Breast epithelium (tissue), 4 donors: ENCODE data around the gene CCDC116. TPM values are rescaled to one million over a fixed set of nuclear protein-coding genes. Genes with fewer than 3 reads are reported as not detected.

ENCODE experiments used
- DNase-seq, 2 donors: peaks; one replicate each; pipeline ENCODE4 v3.0.0-alpha.2; 2019; ENCODE audit warnings: low spot score in 2 of 2
- H3K27ac ChIP-seq, 2 donors: fragments of 200-600 bp; sonication (generic) in 1 of 2; one replicate each; pipeline ENCODE4 v1.5.1; 2016 to 2019; ENCODE audit warnings: mild to moderate bottlenecking in 1 of 2
- H3K27me3 ChIP-seq, 2 donors: fragments of 200-600 bp; sonication (generic) in 1 of 2; one replicate each; pipeline versions ENCODE4 v1.5.1 to v1.6.0; 2017 to 2019; ENCODE audit warnings: control low read depth in 1 of 2, mild to moderate bottlenecking in 1 of 2
- H3K36me3 ChIP-seq: fragments of 200-600 bp; one replicate; pipeline ENCODE4 v1.5.1; 2019
- H3K4me1 ChIP-seq, 2 donors: fragments of 200-600 bp; sonication (generic); one replicate each; pipeline ENCODE4 v1.5.1; 2016 to 2019; ENCODE audit warnings: control low read depth in 1 of 2
- H3K4me3 ChIP-seq, 3 donors: fragments of 200-600 bp; sonication (generic); 1 replicate in 2 of 3; 2 replicates in 1 of 3; pipeline ENCODE4 v1.5.1; 2016 to 2019; ENCODE audit warnings: mild to moderate bottlenecking in 3 of 3, moderate library complexity in 2 of 3
- H3K9me3 ChIP-seq, 2 donors: fragments of 200-600 bp; sonication (generic) in 1 of 2; one replicate each; pipeline ENCODE4 v1.5.1; 2016 to 2019; ENCODE audit warnings: control low read depth in 1 of 2
- CTCF ChIP-seq, 3 donors: fragments of 450-650 bp; IDR thresholded peaks; one replicate each; pipeline ENCODE4 v1.5.1; 2016 to 2017; ENCODE audit warnings: antibody characterized with exemption in 3 of 3, mild to moderate bottlenecking in 3 of 3, moderate library complexity in 3 of 3
- POLR2A ChIP-seq: fragments of 450-650 bp; IDR thresholded peaks from one replicate; pipeline ENCODE4 v1.6.1; 2016; ENCODE audit warnings: antibody characterized with exemption, mild to moderate bottlenecking, moderate library complexity
- POLR2AphosphoS5 ChIP-seq, 3 donors: sonication (generic); formaldehyde crosslinking; IDR thresholded peaks; one replicate each; pipeline ENCODE4 v1.6.1; 2017; ENCODE audit warnings: antibody characterized with exemption in 3 of 3
- intact Hi-C: fragments of 100-400 bp; cut with DNase I; formaldehyde crosslinking; loops from one replicate; pipeline ENCODE4 v1.15.1; 2023; ENCODE audit warnings: low total_unique reads
- total RNA-seq, 3 donors: library from RNA; depleted of rRNA; stranded (reverse); fragments of >200 nt; gene quantifications; one replicate each; pipeline ENCODE4 v1.1.0, GENCODE V29; 2016

The CCDC116 gene
- total RNA-seq, 3 donors from 2014 or later = 0.15 to 0.33 TPM; not detected in 1

GRCh38 chr22:21684492-21685163 lies 52.1 kb downstream of the CCDC116 start:
- H3K27ac ChIP-seq = no peak overlapping the region
- no peaks in the 10 kb centered on the region for H3K36me3 ChIP-seq
- no peak for TF ChIP-seq POLR2A
- no peak for TF ChIP-seq POLR2AphosphoS5 (IDR thresholded peaks at IDR 0.05)
- TF ChIP-seq CTCF (IDR thresholded peaks at IDR 0.05) = no peak
- no peak overlapping the region for H3K4me3 ChIP-seq
- no peak for DNase-seq
- H3K9me3 ChIP-seq = no peaks in the 10 kb centered on the region
- H3K27me3 ChIP-seq = no peaks in the 10 kb centered on the region
- intact Hi-C loops = no loop called here
- no peaks in the 10 kb centered on the region for H3K4me1 ChIP-seq

- intact Hi-C loops = no loop called here
- Histone ChIP-seq H3K4me1 (no peaks in the 10 kb centered on the region), H3K4me3 (no peak overlapping the region), H3K36me3 (no peaks in the 10 kb centered on the region), H3K27ac (no peak overlapping the region), H3K9me3 (no peaks in the 10 kb centered on the region), H3K27me3 (no peaks in the 10 kb centered on the region)
- TF ChIP-seq POLR2AphosphoS5 (IDR thresholded peaks at IDR 0.05) = no peak
- no peak for TF ChIP-seq POLR2A
- no peak for TF ChIP-seq CTCF (IDR thresholded peaks at IDR 0.05)
- DNase-seq = no peak
These were observed 52.6 kb downstream of the CCDC116 start for GRCh38 chr22:21685164-21685513.

GRCh38 chr22:21686193-21686608 lies 53.6 kb downstream of the CCDC116 start:
- Histone ChIP-seq H3K9me3 (no peaks in the 10 kb centered on the region), H3K4me1 (no peaks in the 10 kb centered on the region), H3K36me3 (no peaks in the 10 kb centered on the region), H3K27me3 (no peaks in the 10 kb centered on the region), H3K27ac (no peak overlapping the region), H3K4me3 (no peak overlapping the region)
- intact Hi-C loops = no loop called here
- no peak for DNase-seq
- TF ChIP-seq POLR2A (no peak), CTCF (IDR thresholded peaks at IDR 0.05) (no peak), POLR2AphosphoS5 (IDR thresholded peaks at IDR 0.05) (no peak)

Other genes starting within 250 kb of the CCDC116 start
- gene RIMBP3B, start 249.0 kb upstream of the CCDC116 start, total RNA-seq = under 1 TPM in 1 of 3 donors, not detected in 2; 0.16 TPM
- gene HIC2, start 215.4 kb upstream of the CCDC116 start, total RNA-seq = 1 to 10 TPM; 2.9 to 3.4 (median 3.3) TPM
- 1 to 10 TPM in 2 of 3 donors, not detected in 1; 1.0 to 1.3 TPM for gene TMEM191C, start 165.4 kb upstream of the CCDC116 start, total RNA-seq
- under 1 TPM in 1 of 3 donors, not detected in 2; 0.15 TPM for gene RIMBP3C, start 81.3 kb upstream of the CCDC116 start, total RNA-seq
- 10 to 100 TPM; 34.1 to 40.8 (median 38.3) TPM for gene UBE2L3, start 65.0 kb upstream of the CCDC116 start, total RNA-seq
- gene YDJC, start 2.7 kb upstream of the CCDC116 start, total RNA-seq = 10 to 100 TPM; 15.4 to 33.2 (median 28.2) TPM
- 10 to 100 TPM; 23.1 to 50.1 (median 26.6) TPM for gene SDF2L1, start 9.5 kb downstream of the CCDC116 start, total RNA-seq
- 10 to 100 TPM; 23.5 to 45.6 (median 39.4) TPM for gene PPIL2, start 33.3 kb downstream of the CCDC116 start, total RNA-seq
- gene YPEL1, start 103.0 kb downstream of the CCDC116 start, total RNA-seq = 1 to 10 TPM; 7.8 to 8.5 (median 7.9) TPM
- gene MAPK1, start 234.9 kb downstream of the CCDC116 start, total RNA-seq = 10 to 100 TPM; 43.3 to 49.9 (median 44.0) TPM